ENCODE measurements around the gene RBMS3.

DNA sequence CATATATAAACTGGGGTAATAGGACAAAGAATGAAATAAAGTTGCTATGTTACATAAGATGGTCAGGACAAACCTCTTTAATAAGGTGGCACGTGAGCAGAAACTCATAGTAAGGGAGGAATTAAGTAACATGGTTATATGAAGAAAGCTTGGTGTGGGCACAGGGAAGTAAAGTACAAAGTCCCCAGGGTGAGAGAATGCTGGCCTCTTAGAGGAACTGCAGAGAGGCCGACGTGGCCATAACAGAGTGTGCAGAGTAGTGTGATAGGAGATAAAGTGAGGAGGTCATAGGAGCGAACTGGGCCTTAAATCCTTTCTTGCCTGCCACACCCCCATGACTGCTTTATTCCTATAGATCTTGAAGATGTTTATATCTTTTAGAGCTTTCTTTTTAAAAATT is 17.4 kb upstream of the RBMS3 start:
- TF ChIP-seq POLR2AphosphoS5 (IDR thresholded peaks at IDR 0.05; ENCODE audit: low read depth, low read length) = no peak
- TF ChIP-seq, protein P1, sequence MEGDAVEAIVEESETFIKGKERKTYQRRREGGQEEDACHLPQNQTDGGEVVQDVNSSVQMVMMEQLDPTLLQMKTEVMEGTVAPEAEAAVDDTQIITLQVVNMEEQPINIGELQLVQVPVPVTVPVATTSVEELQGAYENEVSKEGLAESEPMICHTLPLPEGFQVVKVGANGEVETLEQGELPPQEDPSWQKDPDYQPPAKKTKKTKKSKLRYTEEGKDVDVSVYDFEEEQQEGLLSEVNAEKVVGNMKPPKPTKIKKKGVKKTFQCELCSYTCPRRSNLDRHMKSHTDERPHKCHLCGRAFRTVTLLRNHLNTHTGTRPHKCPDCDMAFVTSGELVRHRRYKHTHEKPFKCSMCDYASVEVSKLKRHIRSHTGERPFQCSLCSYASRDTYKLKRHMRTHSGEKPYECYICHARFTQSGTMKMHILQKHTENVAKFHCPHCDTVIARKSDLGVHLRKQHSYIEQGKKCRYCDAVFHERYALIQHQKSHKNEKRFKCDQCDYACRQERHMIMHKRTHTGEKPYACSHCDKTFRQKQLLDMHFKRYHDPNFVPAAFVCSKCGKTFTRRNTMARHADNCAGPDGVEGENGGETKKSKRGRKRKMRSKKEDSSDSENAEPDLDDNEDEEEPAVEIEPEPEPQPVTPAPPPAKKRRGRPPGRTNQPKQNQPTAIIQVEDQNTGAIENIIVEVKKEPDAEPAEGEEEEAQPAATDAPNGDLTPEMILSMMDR (IDR thresholded peaks at IDR 0.05 in 2 of 3, conservative IDR thresholded peaks at IDR 0.05 in 1 of 3; ENCODE audit: borderline replicate concordance in 1 of 3, insufficient read depth in 1 of 3, low read depth in 2 of 3, low read length in 2 of 3) = no peak
- TF ChIP-seq TCF7L2 (IDR thresholded peaks at IDR 0.05; ENCODE audit: borderline replicate concordance, extremely low read depth, insufficient read depth, insufficient read length) = no peak
- TF ChIP-seq POLR2A (IDR thresholded peaks at IDR 0.05; ENCODE audit: borderline replicate concordance, extremely low read depth, insufficient read depth, insufficient read length) = no peak
- no peak for TF ChIP-seq ZFX (IDR thresholded peaks at IDR 0.05)
- TF ChIP-seq SRF (IDR thresholded peaks at IDR 0.05; ENCODE audit: low read depth) = no peak
- TF ChIP-seq, protein P2, sequence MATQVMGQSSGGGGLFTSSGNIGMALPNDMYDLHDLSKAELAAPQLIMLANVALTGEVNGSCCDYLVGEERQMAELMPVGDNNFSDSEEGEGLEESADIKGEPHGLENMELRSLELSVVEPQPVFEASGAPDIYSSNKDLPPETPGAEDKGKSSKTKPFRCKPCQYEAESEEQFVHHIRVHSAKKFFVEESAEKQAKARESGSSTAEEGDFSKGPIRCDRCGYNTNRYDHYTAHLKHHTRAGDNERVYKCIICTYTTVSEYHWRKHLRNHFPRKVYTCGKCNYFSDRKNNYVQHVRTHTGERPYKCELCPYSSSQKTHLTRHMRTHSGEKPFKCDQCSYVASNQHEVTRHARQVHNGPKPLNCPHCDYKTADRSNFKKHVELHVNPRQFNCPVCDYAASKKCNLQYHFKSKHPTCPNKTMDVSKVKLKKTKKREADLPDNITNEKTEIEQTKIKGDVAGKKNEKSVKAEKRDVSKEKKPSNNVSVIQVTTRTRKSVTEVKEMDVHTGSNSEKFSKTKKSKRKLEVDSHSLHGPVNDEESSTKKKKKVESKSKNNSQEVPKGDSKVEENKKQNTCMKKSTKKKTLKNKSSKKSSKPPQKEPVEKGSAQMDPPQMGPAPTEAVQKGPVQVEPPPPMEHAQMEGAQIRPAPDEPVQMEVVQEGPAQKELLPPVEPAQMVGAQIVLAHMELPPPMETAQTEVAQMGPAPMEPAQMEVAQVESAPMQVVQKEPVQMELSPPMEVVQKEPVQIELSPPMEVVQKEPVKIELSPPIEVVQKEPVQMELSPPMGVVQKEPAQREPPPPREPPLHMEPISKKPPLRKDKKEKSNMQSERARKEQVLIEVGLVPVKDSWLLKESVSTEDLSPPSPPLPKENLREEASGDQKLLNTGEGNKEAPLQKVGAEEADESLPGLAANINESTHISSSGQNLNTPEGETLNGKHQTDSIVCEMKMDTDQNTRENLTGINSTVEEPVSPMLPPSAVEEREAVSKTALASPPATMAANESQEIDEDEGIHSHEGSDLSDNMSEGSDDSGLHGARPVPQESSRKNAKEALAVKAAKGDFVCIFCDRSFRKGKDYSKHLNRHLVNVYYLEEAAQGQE (IDR thresholded peaks at IDR 0.05; ENCODE audit: low read depth) = no peak
- TF ChIP-seq ELF1 (IDR thresholded peaks at IDR 0.05; ENCODE audit: borderline replicate concordance, low read depth) = no peak
- TF ChIP-seq, protein P3, sequence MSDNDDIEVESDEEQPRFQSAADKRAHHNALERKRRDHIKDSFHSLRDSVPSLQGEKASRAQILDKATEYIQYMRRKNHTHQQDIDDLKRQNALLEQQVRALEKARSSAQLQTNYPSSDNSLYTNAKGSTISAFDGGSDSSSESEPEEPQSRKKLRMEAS (IDR thresholded peaks at IDR 0.05) = no peak
- TF ChIP-seq EZH2 (IDR thresholded peaks at IDR 0.05) = no peak

Data from HCT116 (cell line).